K562 (cell line): ENCODE data around the gene GATB. TPM values are rescaled to one million over a fixed set of nuclear protein-coding genes. Genes with fewer than 3 reads are reported as not detected.

Experiments used
- ATAC-seq: fragments of 200-7000 bp; cut with Tn5 transposase; 3 replicates; pipeline ENCODE4 v1.9.1; 2020; ENCODE audit warnings: moderate library complexity
- BruUV-seq: library from RNA; stranded (reverse); fragments of 400-500 nt; replicated peaks from 2 replicates; lab custom pipeline; 2021; lab: Mats Ljungman, UMichigan
- CTCF ChIA-PET: fragments of 300-600 bp; formaldehyde crosslinking; extraction: SDS; loops from one replicate; lab custom pipeline; 2021; ENCODE audit warnings: low intra/inter-chr PET ratio; lab: Yijun Ruan, JAX
- POLR2A ChIA-PET: fragments of 300-600, 350-650 bp; sonication (Branson Sonifier 250); formaldehyde crosslinking; extraction: SDS; loops from one replicate; lab custom pipeline; 2021; ENCODE audit warnings: antibody characterized with exemption, inconsistent platforms; lab: Yijun Ruan, JAX
- DNase-seq, 4 experiments: peaks; one replicate each; pipeline versions ENCODE4 v3.0.0 to v3.0.0-alpha.2; 2011 to 2018; ENCODE audit warnings: low spot score in 3 of 4, mixed read lengths in 3 of 4; ENCODE audit errors: extremely low read depth in 1 of 4
- FAIRE-seq: peaks from 2 replicates; lab custom pipeline; 2011; peaks lifted over from hg19 to GRCh38; lab: Jason Lieb, UNC
- H2AFZ ChIP-seq: 2 replicates; pipeline ENCODE4 v1.6.0; 2011; ENCODE audit warnings: low read depth, low read length, control low read depth, inconsistent platforms
- H3K27ac ChIP-seq: fragments of 200-600 bp; 3 replicates; pipeline ENCODE4 v1.8.0; 2011; ENCODE audit warnings: low read depth, mild to moderate bottlenecking, control low read depth, inconsistent platforms, low read length, moderate library complexity, mixed read lengths; ENCODE audit errors: extremely low read depth
- H3K27me3 ChIP-seq, 2 experiments: fragments of 300-600 bp in 1 of 2; 2 replicates in 1 of 2; 3 replicates in 1 of 2; pipeline versions ENCODE4 v1.6.0 to v1.8.0; 2011; ENCODE audit warnings: inconsistent platforms in 2 of 2, low read length in 2 of 2, mild to moderate bottlenecking in 1 of 2, mixed read lengths in 1 of 2, moderate library complexity in 1 of 2; ENCODE audit not compliant: control insufficient read depth in 2 of 2, insufficient read depth in 2 of 2
- H3K36me3 ChIP-seq: fragments of 300-600 bp; 3 replicates; pipeline ENCODE4 v1.8.0; 2011; ENCODE audit warnings: mild to moderate bottlenecking, low read length, inconsistent platforms; ENCODE audit not compliant: control insufficient read depth, insufficient read depth
- H3K4me1 ChIP-seq, 2 experiments: fragments of 200-600 bp in 1 of 2; replicated peaks in 1 of 2; 2 replicates in 1 of 2; 3 replicates in 1 of 2; pipeline versions ENCODE4 v1.5.1 to v1.8.0; 2011; ENCODE audit warnings: inconsistent platforms in 2 of 2, low read length in 2 of 2, mild to moderate bottlenecking in 1 of 2, mixed read lengths in 1 of 2, moderate library complexity in 1 of 2; ENCODE audit not compliant: control insufficient read depth in 2 of 2, insufficient read depth in 2 of 2
- H3K4me2 ChIP-seq: 2 replicates; pipeline ENCODE4 v1.6.1; 2011; ENCODE audit warnings: low read length, control low read depth, inconsistent platforms, mixed read lengths; ENCODE audit not compliant: insufficient read depth
- H3K4me3 ChIP-seq: fragments of 200-600 bp; sonication (generic), shearing (Covaris generic); 2 replicates; pipeline ENCODE4 v1.5.1; 2016; ENCODE audit warnings: control low read depth, inconsistent platforms
- H3K79me2 ChIP-seq: fragments of 200-600 bp; 3 replicates; pipeline ENCODE4 v1.8.0; 2011; ENCODE audit warnings: low read length, inconsistent platforms; ENCODE audit not compliant: control insufficient read depth, insufficient read depth
- H3K9ac ChIP-seq, 2 experiments: 2 replicates each; pipeline versions ENCODE4 v1.6.0 to v1.6.1; 2011; ENCODE audit warnings: low read depth in 2 of 2, low read length in 2 of 2, control low read depth in 1 of 2, inconsistent platforms in 1 of 2, mild to moderate bottlenecking in 1 of 2, mixed read lengths in 1 of 2; ENCODE audit not compliant: insufficient read depth in 1 of 2
- H3K9me1 ChIP-seq: one replicate; pipeline ENCODE4 v1.6.0; 2011; ENCODE audit warnings: inconsistent platforms, mild to moderate bottlenecking, low read length, moderate library complexity; ENCODE audit not compliant: control insufficient read depth, insufficient read depth
- H3K9me3 ChIP-seq: replicated peaks from 2 replicates; pipeline ENCODE4 v1.5.1; 2011; ENCODE audit warnings: low read depth, low read length, inconsistent platforms; ENCODE audit not compliant: control insufficient read depth, insufficient read depth
- H4K20me1 ChIP-seq: replicated peaks from 2 replicates; pipeline ENCODE4 v1.6.1; 2011; ENCODE audit warnings: low read length, inconsistent platforms, mixed read lengths; ENCODE audit not compliant: control insufficient read depth, insufficient read depth
- CC2D1A ChIP-seq: fragments of 450-650 bp; IDR thresholded peaks from 2 replicates; pipeline ENCODE4 v1.6.1; 2017; ENCODE audit warnings: mild to moderate bottlenecking
- CTBP1 ChIP-seq: fragments of 450-650 bp; IDR thresholded peaks from 2 replicates; pipeline ENCODE4 v1.6.1; 2016; ENCODE audit warnings: borderline replicate concordance
- DIDO1 ChIP-seq: fragments of 450-650 bp; IDR thresholded peaks from 2 replicates; pipeline ENCODE4 v1.6.1; 2016; ENCODE audit warnings: low read depth, missing biosample characterization, missing genetic modification characterization
- EGR1 ChIP-seq: fragments of 450-650 bp; conservative IDR thresholded peaks from 2 replicates; pipeline ENCODE4 v1.6.1; 2017; ENCODE audit warnings: mild to moderate bottlenecking
- HDAC1 ChIP-seq, 2 experiments: fragments of 450-650 bp; IDR thresholded peaks; 2 replicates each; pipeline ENCODE4 v1.6.1; 2016 to 2017; ENCODE audit warnings: inconsistent platforms in 1 of 2, mild to moderate bottlenecking in 1 of 2, moderate library complexity in 1 of 2
- HSF4 ChIP-seq: fragments of 250-450 bp; sonication (Bioruptor Pico); IDR thresholded peaks from 2 replicates; pipeline ENCODE4 v2.1.2; 2022; ENCODE audit warnings: mild to moderate bottlenecking, moderate library complexity, borderline replicate concordance
- MIER1 ChIP-seq: fragments of 450-650 bp; IDR thresholded peaks from 2 replicates; pipeline ENCODE4 v1.6.1; 2016; ENCODE audit warnings: antibody characterized with exemption, mild to moderate bottlenecking, low read depth
- NCOA6 ChIP-seq: fragments of 450-650 bp; IDR thresholded peaks from 2 replicates; pipeline ENCODE4 v1.6.1; 2017; ENCODE audit warnings: mild to moderate bottlenecking
- NFE2 ChIP-seq: IDR thresholded peaks from 2 replicates; pipeline ENCODE4 v1.6.1; 2014; ENCODE audit warnings: antibody characterized with exemption, low read depth
- TRIM28 ChIP-seq: fragments of 450-650 bp; IDR thresholded peaks from 2 replicates; pipeline ENCODE4 v1.6.1; 2017
- ZNF134 ChIP-seq: fragments of 250-450 bp; sonication (Bioruptor Pico); conservative IDR thresholded peaks from 2 replicates; pipeline ENCODE4 v1.4.0; 2020
- ZNF253 ChIP-seq: fragments of 250-450 bp; sonication (Bioruptor Pico); conservative IDR thresholded peaks from 2 replicates; pipeline ENCODE4 v1.6.1; 2021; ENCODE audit warnings: mild to moderate bottlenecking
- ZNF263 ChIP-seq: sonication (generic); formaldehyde crosslinking; IDR thresholded peaks from 2 replicates; pipeline ENCODE4 v1.8.0; 2022; ENCODE audit warnings: mild to moderate bottlenecking, missing genetic modification reagents, borderline replicate concordance
- ZNF316 ChIP-seq: fragments of 450-650 bp; IDR thresholded peaks from 2 replicates; pipeline ENCODE4 v1.6.1; 2016
- WGBS: fragments of 100-300 bp; shearing (Covaris generic); methylation state at CpG from one replicate; pipeline ENCODE4 v1.1.6; 2016; ENCODE audit warnings: low coverage, mixed read lengths; ENCODE audit not compliant: insufficient coverage; ENCODE audit errors: missing lambda C conversion rate; 5-methylcytosine and 5-hydroxymethylcytosine counted together
- in situ Hi-C: fragments of 300-500 bp; cut with MboI; formaldehyde crosslinking; loops from 4 replicates; pipeline ENCODE4 v1.15.0; 2018; ENCODE audit warnings: inconsistent platforms, mixed read lengths
- intact Hi-C: fragments of 100-400 bp; cut with micrococcal nuclease; formaldehyde crosslinking; loops from 2 replicates; pipeline ENCODE4 v1.14.2; 2022
- polyA plus RNA-seq, 8 experiments: library from polyadenylated mRNA; depleted of rRNA in 4 of 8; stranded (reverse) in 5 of 8; unstranded in 3 of 8; fragments of >200 nt; fragmentation: Nextera tagmentation in 2 of 8; fragmentation: Illumina TruSeq in 1 of 8; extraction: Ambion mirVana in 2 of 8; extraction: Trizol in 1 of 8; gene quantifications; 2 replicates each; pipeline versions ENCODE4 v1.2.1 to v1.2.3, GENCODE V29; 2011 to 2014; ENCODE audit warnings: inconsistent platforms in 1 of 8, missing spikeins in 1 of 8
- total RNA-seq, 7 experiments: library from RNA; depleted of rRNA in 6 of 7; stranded (reverse); fragments of >200 nt in 6 of 7; fragmentation: Illumina TruSeq in 2 of 7; extraction: Trizol in 2 of 7; gene quantifications; 2 replicates each; pipeline versions ENCODE4 v1.2.1 to v1.2.3, GENCODE V29; 2011 to 2021; ENCODE audit warnings: low replicate concordance in 1 of 7
- TF ChIP-seq, protein P1 (sequence below): sonication (generic); formaldehyde crosslinking; IDR thresholded peaks from 2 replicates; pipeline ENCODE4 v1.8.0; 2022; ENCODE audit warnings: missing genetic modification reagents, mild to moderate bottlenecking, borderline replicate concordance
- TF ChIP-seq, protein P2 (sequence below): fragments of 450-650 bp; IDR thresholded peaks from 2 replicates; pipeline ENCODE4 v1.6.1; 2016; ENCODE audit warnings: low read depth, mild to moderate bottlenecking, moderate library complexity
- TF ChIP-seq, protein P3 (sequence below): fragments of 250-450 bp; sonication (Bioruptor Pico); IDR thresholded peaks from 2 replicates; pipeline ENCODE4 v1.8.0; 2021; ENCODE audit warnings: moderate library complexity, mild to moderate bottlenecking, inconsistent platforms

The GATB gene
- total and polyA plus RNA-seq, 9 of the 15 experiments (the other 6 are each of a cell fraction or from before 2014, with no cell fraction given), result 15.3 to 31.8 (median 26.2) TPM

DNA sequence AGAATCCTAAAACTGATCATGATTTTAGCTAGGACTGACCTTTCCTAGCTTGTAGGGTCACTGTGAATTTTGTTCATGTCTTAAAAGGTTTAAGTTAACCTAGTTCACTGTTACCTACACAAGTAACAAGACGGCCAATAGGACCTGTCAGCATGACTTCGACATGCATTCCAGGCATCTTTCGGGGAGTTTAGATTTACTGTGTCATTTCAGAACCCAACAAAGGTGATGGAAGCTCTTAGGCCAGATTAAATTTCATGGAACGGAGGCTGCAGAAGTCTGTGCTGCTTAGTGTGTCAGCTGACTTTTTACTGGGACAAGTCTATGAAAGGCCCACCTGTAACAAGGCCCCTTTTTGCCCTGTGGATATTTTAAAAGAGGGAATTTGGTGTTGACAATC is 93.1 kb downstream of the GATB start (continued):
- TF ChIP-seq, protein P1, sequence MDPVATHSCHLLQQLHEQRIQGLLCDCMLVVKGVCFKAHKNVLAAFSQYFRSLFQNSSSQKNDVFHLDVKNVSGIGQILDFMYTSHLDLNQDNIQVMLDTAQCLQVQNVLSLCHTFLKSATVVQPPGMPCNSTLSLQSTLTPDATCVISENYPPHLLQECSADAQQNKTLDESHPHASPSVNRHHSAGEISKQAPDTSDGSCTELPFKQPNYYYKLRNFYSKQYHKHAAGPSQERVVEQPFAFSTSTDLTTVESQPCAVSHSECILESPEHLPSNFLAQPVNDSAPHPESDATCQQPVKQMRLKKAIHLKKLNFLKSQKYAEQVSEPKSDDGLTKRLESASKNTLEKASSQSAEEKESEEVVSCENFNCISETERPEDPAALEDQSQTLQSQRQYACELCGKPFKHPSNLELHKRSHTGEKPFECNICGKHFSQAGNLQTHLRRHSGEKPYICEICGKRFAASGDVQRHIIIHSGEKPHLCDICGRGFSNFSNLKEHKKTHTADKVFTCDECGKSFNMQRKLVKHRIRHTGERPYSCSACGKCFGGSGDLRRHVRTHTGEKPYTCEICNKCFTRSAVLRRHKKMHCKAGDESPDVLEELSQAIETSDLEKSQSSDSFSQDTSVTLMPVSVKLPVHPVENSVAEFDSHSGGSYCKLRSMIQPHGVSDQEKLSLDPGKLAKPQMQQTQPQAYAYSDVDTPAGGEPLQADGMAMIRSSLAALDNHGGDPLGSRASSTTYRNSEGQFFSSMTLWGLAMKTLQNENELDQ, result no peak
- TF ChIP-seq, protein P2, sequence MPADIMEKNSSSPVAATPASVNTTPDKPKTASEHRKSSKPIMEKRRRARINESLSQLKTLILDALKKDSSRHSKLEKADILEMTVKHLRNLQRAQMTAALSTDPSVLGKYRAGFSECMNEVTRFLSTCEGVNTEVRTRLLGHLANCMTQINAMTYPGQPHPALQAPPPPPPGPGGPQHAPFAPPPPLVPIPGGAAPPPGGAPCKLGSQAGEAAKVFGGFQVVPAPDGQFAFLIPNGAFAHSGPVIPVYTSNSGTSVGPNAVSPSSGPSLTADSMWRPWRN, result no peak

DNA sequence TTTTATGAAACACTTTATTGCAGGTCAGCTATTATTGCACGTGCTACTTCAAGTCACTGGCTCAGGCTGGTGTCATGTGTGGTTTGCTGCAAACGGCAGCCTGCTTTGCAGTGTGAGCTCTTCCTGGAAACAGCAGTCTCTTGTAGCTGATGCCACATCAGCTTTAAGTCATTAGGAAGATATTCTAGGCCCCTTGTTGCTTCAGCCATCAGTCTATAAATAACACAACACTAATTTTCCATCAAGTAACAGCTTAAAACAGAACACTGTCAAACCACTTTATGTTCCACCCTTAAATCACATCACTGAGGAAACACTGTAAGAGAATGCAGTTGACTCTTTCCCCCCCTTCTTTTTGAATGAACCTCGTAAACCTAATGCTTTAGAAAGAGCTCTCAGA is 93.8 kb downstream of the GATB start:
- Histone ChIP-seq H3K27ac (no peak overlapping the region), H3K36me3 (no peaks in the 10 kb centered on the region), H3K4me3 (no peak overlapping the region), H3K4me2 (no peak overlapping the region), H4K20me1 (peaks cover 6% of the 10 kb centered on the region; the same call in 1 of the 2 replicates)
- POLR2A ChIA-PET, result interaction anchor here (1.7 kb wide), 1 partner anchor 16 kb away, joined by 3 read pairs; no protein-coding TSS in a partner anchor
- in situ Hi-C loops, result no loop called here
- TF ChIP-seq EGR1 (no peak), CC2D1A (no peak), NFE2 (no peak), ZNF263 (no peak), ZNF253 (CRISPR knock-in tag) (no peak), NCOA6 (no peak), ZNF134 (CRISPR knock-in tag) (no peak), HDAC1 (IDR thresholded peaks at IDR 0.05) (no peak), MIER1 (no peak), DIDO1 (tag) (no peak), HSF4 (no peak), TRIM28 (no peak), CTBP1 (no peak), ZNF316 (no peak)
- TF ChIP-seq, protein P3, sequence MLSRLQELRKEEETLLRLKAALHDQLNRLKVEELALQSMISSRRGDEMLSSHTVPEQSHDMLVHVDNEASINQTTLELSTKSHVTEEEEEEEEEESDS (CRISPR knock-in tag), result no peak
- TF ChIP-seq, all 486 proteins: peak for 0
- intact Hi-C loops, result no loop called here
- Histone ChIP-seq H2AFZ (no peak overlapping the region), H3K9me3 (no peaks in the 10 kb centered on the region), H3K79me2 (no peaks in the 10 kb centered on the region), H3K9me1 (no peaks in the 10 kb centered on the region), H3K9ac (no peak overlapping the region), H3K4me1 (peaks cover 7 to 12% of the 10 kb centered on the region in 2 experiments; a peak in 4 of 5 replicates), H3K27me3 (peaks cover 20 to 21% of the 10 kb centered on the region in 2 experiments; a peak in 4 of 5 replicates)
- no peak for ATAC-seq
- WGBS, result 6% methylated on average over 3 of the region's 3 CpGs
- DNase-seq, result no peak
- CTCF ChIA-PET, result no interaction called here
- FAIRE-seq, result peak; percentile 15
- no TSS peak for BruUV-seq
